Epithelial cell of esophagus (primary cell): ENCODE measurements around the gene TTR.

Source experiments
- DNase-seq: peaks from one replicate; pipeline ENCODE4 v3.0.0; 2010; ENCODE audit warnings: low read depth
- H3K4me3 ChIP-seq: 2 replicates; pipeline ENCODE4 v1.5.1; 2011; ENCODE audit warnings: mild to moderate bottlenecking, low read length, control low read depth
- TF ChIP-seq, protein P1 (sequence below): IDR thresholded peaks from 2 replicates; pipeline ENCODE4 v1.5.1; 2011; ENCODE audit warnings: low read depth, mild to moderate bottlenecking, low read length, control low read depth, inconsistent platforms; ENCODE audit not compliant: insufficient read depth; ENCODE audit errors: missing control alignments

Gene TTR

DNA sequence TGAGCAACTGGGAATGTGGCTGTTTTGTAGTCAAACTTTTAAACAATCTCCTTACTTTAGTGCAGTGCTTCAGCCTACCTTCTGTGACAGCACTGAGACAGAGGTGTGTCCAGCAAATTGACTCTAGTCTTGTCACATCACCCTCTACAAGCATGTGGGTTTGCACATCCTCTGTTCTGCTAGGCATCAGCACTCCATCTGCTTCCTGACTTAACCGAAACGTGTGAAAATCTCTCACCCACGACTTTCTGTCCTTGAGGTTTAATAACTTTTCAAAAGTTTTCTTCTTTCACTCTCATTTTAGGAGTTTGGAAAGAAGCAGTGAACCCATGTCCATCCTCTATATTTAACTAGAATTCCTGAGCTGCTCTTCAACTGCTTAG lies 42.6 kb downstream of the TTR start:
- TF ChIP-seq, protein P1, sequence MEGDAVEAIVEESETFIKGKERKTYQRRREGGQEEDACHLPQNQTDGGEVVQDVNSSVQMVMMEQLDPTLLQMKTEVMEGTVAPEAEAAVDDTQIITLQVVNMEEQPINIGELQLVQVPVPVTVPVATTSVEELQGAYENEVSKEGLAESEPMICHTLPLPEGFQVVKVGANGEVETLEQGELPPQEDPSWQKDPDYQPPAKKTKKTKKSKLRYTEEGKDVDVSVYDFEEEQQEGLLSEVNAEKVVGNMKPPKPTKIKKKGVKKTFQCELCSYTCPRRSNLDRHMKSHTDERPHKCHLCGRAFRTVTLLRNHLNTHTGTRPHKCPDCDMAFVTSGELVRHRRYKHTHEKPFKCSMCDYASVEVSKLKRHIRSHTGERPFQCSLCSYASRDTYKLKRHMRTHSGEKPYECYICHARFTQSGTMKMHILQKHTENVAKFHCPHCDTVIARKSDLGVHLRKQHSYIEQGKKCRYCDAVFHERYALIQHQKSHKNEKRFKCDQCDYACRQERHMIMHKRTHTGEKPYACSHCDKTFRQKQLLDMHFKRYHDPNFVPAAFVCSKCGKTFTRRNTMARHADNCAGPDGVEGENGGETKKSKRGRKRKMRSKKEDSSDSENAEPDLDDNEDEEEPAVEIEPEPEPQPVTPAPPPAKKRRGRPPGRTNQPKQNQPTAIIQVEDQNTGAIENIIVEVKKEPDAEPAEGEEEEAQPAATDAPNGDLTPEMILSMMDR: no peak
- DNase-seq: no peak

DNA sequence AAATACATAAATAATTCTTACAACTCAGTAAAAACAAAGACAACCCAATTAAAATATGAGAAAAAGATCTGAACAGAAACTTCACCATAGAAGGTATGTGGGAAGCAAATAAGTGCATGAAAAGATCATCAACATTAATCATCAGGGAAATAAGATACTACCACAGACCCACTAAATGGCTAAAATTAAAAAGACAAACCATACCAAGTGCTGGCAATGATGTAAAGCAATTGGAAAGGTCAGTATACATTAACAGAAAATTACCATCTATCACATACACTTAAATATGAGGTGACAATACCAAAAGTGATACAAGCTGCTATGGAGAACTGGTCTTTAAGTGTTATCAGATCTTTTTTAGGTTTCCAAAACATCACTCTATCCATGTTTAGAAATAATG lies 44.7 kb downstream of the TTR start:
- DNase-seq: no peak
- no peak overlapping the region for H3K4me3 ChIP-seq
- TF ChIP-seq, protein P1: no peak

More for the DNA sequence above, 42.6 kb downstream of the TTR start:
- no peak overlapping the region for H3K4me3 ChIP-seq

DNA sequence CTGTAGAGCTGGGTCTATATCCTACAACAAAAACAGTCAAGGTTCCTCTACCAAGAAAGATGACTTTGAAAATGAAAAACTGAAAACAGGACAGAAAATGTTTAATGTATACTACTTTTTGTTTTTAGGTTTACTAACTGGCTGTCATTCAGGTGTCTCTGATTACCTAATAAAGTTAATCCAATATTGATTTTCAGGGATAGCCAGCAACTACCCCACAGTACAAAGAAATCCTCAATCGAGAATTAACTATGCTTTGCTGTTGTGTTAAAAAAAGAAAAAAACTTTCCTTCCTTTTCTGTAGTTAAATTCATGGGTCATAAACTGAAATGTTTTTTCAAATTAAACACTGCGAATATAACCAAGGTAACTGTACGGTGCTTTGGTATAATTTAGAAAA lies 45.8 kb downstream of the TTR start:
- no peak overlapping the region for H3K4me3 ChIP-seq
- no peak for DNase-seq
- TF ChIP-seq, protein P1: no peak

DNA sequence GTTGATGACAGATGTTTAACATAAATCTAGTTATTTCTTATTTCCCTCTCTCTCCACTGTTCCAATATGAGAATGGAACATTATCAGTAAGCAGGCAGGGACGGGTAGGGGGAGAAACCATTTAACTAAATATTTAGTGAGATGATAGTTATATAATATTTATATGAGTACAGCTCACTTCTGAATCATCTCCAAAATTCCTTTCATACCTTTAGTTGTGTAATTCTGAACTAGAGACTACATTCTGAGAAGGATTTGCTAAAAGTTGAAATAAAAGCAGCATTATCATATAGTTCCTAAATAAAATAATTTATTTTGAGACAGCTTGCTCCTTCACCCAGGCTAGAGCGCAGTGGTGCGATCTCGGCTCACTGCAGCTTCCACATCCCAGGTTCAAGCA lies 51.3 kb downstream of the TTR start:
- TF ChIP-seq, protein P1: no peak
- H3K4me3 ChIP-seq: no peak overlapping the region
- DNase-seq: peak; percentile 60

DNA sequence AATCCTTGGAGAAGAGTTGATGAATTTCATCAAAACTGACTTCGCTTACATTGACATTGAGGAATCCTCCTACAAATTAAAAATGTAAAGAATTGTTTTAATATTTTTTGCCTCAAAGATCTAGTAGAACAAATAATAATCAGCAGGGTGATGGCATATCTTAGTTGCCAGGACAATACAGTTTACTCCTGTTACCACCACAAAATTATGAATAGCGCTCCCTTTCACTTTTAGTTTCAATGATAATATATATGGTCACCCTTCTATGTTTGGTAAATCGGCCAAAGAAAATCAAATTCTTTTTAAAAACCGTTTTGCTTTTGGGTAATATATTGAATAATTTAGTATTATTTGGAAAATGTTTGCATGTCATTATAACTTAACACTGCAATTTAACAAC lies 53.7 kb downstream of the TTR start:
- no peak overlapping the region for H3K4me3 ChIP-seq
- TF ChIP-seq, protein P1: no peak
- DNase-seq: no peak

DNA sequence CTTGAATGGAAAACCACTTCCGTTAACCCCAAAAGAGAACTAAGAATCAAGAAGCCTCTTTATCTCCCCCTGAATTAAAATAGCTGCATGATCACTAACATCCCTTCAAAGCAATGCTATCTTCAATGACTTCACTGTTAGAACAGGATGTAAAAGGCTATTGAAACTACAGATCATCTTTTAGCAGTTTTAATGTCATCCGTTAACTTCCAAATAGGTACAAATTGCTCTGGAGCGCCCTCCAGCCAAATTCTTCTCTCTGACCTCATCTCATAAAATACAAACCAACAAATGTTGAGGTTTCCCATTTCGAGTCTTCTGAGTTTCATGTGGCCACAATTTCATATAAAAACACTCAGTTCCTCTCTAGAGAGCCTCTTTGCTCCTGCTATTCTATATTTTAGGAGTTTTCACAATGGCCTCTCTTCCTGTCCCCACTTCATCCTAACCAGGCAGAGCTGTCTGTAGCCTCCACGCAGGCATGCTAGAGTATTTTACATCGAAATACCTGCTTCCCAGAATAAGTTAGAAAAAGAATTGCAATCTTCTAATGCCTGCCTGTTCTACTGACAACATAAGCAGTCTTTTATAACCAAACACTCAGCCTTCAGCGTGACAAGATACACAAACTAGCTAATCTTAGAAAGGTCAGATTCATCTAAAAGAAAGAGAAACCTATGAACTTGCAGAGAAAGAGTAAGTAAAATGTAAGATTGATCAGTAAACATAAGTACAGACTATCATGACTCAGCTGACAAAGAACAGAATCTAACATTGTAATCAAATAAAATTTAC lies 54.9 kb downstream of the TTR start:
- no peak for DNase-seq
- TF ChIP-seq, protein P1: no peak
- no peak overlapping the region for H3K4me3 ChIP-seq
